DMS53 (cell line): Measurements from ENCODE around the gene TCEAL4.

Experiments
- DNase-seq: peaks from one replicate; lab custom pipeline; 2025; lab: John Stamatoyannopoulos, UW

The TCEAL4 gene

DNA sequence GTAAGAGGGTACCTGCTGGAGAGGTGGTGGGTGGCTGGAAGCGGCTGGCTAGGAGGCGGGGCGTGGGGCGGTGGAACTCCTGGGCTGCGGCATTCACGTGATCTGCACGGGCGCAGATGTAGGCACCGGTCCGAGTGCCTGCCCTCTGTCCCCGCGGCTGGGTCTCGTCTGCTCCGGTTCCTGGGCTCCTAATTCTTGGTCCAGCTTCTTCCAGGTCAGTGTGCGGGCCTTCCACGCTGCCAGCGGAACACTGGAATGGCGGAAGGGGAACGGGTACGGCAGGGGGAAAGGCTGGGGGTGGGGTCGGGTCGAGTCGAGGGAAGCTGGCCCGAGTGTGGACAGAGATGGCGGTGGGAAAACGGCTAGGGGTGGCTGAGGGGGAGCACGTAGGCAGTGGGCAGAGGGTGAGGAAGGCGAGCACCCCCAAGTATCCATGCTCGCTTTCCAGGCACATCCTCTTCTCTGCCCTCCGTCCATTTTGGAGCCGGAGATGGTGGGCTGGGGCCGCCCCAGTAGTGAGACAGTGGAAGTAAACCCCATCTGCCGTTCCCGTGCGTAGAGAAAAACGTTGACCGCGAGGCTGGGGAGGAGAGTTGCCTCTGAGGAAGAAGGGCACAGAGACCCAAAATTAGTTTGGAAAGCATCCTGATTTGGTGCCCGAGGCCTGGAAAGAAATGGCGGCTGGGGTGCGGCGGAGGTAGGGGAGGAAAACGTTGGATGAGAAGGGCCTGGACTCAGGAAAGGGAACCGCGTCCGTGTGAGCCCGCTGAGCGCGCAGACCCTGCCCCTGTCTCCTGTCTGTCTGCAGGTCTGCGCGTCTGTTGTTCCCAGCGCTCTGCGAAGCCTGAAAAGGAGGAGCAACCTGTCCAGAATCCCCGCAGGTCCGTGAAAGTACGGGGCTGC is at the start of gene TCEAL4:
TCEAL4 (plus strand) TSS at position 105 of the 903 bp plus-strand sequence. CDS start 1,161 bp downstream, outside the sequence.
- DNase-seq, result peak; percentile 74

DNA sequence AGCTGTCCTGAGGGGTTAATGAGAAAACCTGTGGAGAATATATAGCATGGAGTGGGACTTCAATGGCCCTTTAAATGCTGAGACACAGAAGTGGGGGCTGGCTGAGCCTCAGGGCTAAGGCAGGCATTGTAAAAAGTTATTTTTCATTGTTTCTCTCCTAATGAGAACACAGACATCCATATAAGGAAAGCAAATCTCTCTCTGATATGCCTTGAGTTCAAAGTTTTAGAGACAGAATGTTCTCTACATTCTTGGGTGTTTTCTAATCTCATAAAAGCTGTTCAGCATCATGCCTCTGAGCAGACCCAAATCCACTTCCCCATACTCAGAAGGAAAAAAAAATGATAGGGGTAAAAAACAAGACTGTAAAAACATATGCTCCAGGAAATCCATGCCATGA is 49.2 kb upstream of the TCEAL4 start:
- DNase-seq, result no peak

DNA sequence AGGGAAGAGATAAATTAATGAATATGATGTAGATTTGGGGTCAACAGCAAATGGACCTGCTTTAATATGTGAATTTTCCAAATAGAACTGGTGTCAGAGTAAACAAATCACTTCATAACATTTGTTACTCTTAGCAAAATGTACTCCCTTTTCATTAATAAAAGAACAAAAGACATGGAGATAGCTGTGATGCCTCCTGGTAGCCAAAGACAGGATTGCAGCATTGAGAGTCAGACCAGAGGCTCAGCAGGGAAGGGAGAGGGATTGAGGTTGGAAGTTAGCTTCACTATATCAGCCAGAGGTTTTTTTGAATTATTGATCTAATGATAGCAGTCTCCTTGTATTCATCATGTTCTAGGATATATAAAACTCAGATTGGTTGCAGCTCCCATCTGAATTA is 48.6 kb upstream of the TCEAL4 start:
- DNase-seq, result no peak

DNA sequence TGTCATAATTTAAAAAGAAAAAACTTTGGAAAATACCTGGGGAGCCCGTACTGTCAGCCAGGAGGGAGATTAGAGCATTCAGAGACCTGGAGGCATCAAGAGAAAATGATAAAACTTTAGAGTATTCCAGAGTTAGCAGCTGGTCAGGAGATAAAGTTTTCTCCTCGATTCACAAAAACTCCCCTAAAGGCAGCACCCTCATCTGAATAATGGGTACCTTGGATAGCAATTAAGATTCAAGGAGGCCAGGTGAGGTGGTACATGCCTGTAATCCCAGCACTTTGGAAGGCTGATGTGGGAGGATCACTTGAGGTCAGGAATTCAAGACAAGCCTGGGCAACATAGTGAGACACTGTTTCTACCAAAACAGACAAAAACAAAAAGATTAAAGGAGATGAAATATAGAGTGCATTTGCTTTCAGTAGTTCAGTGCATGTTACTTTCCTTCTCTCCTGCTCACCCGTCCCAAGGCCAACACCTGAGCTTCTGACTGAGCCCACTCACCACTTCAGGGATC is 47.4 kb upstream of the TCEAL4 start:
- no peak for DNase-seq

DNA sequence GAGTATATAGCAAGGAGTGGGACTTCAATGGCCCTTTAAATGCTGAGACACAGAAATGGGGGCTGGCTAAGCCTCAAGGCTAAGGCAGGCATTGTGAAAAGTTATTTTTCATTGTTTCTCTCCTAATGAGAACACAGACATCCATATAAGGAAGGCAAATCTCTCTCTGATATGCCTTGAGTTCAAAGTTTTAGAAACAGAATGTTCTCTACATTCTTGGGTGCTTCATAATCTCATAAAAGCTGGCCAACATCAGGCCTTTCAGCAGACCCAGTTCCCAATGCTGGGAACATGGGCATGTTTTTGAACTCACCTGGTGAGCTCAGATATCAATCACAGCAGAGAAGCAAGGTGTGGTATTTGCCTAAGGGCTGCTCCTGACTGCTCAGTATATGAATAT is 46.6 kb upstream of the TCEAL4 start:
- DNase-seq, result no peak

DNA sequence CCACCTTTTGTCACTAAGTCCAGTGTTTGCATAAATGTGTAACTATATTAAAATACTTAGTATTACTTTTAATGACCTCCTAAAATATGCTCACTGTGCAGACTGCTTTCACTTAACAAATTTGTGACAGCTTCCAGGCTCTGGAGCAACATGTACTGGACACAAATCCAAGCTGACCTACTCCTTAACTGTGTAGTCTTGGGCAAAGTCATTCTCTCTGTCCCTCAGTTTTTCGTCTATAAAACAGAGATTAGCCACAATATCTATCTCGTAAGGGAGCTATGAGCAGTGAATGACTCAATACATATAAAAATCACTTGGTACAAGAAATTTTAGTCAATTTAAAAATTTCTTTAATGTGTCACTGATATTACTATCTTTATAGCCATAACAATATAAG is 45.6 kb upstream of the TCEAL4 start:
- no peak for DNase-seq

DNA sequence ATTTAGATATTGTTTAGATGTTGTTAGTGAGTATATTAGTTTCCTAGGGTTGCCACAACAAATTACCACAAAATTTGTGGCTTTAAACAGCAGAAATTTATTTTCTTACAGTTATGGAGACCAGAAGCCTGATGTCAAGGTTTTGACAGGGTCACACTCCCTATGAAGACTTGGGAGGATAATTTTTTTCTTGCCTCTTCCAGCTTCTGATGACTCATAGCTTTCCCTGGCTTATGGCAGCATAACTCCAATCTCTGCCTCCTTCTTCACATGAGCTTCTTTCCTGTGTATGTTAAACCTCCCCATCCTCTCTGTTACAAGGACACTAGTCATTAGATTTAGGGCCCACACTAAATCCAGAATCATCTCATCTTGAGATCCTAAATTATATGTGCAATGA is 45.2 kb upstream of the TCEAL4 start:
- DNase-seq, result no peak

DNA sequence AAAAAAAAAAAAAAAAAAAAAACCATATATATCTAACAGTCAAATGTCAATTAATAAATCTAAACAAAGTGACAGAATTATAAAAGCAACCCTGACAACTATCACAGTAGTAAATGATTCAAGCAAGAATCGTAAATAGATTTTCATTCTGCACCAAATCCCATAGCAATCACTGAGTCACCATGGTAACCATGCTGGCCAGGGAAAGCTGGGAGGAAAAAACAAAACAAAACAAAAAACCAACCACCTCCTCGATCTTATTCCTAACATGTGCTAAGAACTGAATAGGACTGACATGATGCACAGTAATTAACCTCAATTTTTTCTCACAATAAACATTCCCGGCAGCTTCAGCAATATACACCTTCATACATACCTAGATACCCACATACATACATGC is 35.4 kb upstream of the TCEAL4 start:
- peak; percentile 17 for DNase-seq

DNA sequence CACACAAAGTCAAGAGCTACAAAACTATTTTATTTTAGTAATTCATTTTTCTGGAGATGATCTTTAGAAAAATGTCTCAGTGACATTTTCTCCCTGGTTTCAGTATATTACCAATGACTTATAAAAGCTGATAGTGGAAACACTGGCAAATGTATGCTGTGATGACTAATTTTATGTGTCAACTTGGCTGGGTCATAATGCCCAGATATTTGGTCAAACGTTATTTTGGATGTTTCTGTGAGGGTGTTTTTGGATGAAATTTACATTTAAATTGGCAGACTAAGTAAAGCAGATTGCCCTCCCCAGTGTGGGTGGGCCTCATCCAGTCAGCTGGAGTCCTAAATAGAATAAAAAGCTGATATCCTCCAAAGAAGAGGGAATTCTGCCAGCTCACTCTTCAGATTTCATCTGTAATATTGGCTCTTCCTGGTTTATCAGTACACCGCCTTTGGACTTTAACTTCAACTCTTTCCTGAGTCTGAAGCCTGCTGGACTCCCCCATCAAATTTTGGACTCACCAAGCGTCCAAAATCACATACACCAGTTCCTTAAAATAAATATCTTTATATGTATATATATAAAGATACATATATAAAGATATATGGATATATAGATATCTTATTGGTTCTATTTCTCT is 34.8 kb upstream of the TCEAL4 start:
- no peak for DNase-seq

DNA sequence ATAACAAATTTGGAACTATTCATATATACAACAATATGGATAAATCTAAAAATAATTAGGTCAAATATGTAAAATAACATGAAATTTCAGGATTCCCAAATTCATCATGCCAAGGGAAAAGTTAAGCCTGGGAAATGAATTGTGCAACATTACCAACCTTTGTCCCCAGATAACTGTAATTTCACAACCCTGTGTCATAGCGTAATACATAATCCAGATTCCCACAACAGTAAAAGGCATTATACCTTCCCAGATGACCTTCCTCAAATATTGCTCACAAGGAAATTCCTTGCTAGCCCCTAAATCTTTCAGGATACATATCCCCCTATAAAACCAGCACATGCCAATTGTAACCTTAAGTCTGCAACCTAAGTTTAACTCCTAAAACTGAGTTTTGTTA is 33.1 kb upstream of the TCEAL4 start:
- DNase-seq, result no peak

DNA sequence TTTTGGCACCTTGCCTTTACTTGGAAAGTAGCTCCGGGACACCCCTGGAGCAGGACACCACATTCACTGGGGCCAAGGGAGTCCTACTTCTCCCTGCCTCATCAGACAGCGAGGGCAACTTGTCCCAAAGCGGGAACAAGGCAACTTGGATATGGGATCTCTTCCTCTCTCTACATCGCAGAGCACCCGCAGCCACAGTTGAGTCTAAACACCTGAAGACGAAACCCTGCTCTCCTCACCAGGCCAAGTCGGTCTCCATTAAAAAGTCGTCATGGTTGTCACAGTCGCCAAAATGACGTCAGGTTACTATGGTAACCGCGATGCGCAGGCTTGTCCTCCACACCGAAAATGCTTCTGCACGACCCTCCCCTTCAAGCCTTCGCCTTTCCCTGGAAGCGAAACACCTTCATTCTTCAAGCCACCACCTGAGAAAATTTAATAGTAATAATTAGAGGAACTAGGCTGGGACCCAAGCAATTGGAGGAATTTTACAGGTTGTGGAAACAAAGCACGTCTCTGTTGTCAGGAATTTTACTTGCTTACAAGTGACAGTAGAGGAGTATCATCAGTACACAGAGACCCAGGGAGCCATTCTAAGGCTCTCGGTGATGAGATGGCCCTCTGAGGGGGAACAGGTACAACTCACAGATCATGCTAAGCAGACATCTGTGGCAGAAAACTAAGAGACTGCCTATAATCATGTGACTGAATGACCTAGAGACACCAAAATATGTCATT is 30.5 kb upstream of the TCEAL4 start:
- no peak for DNase-seq

DNA sequence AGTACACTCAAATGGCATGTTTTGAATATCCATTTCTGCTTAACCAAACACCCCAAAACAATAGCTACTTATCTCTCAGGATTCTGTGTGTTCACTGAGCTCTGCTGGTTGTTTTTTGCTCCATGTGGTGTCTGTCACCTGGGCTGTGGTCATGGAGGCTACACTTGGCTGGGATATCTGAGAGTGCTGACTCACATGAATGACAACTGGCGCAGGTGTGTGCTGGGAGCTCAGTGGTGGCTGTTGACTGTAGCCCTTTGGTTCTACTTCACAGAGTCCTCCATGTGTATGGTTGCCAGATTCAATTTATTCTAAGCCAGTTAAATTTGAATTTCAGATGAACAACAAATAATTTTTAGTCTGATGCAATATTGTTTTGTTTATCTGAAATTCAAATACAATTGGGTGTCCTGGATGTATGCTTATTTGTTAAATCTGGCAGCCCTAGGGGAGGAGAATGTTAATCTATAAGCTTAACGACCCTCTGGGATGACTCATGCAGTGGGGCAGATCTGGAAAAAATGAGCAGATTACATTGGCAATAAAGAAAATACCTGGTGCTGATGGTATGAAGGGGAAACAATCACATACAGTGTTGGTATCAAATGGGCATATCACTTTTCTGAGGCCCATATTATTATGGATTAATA is 28.2 kb upstream of the TCEAL4 start:
- DNase-seq, result peak; percentile 93

DNA sequence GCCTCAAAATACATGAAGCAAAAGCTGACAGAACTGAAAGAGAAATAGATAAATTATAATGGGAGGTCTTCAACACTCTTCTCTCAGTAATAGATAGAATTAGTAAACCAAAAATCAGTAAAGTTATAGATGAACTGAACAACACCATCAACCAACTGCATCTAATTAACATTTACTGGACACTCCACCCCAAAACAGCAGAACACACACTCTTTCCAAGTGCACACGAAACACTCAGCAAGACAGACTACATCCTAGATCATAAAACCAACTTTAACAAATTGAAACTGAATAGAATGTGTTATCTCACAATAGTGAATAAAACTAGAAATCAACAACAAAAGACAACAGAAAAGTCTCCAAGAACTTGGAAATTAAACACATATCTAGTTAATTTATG is 25.1 kb upstream of the TCEAL4 start:
- no peak for DNase-seq

DNA sequence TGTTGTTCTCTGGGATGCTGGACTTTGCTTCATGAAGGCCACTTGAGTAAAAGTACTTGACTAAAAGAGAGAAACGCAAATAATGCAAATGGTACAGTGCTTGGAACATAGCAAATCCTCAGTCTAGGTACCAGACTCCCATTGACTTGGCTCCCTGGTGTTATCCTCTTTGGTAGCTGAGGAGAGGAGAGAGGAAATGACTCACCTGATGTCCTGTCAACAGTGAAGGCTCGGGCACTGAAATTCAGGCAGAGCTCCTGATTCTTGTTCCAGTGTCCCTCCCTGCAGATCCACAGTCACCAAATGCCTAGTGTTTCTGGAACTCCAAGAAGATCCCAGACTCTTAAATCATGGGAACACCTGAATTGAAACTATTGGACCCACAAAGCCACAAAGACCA is 22.5 kb upstream of the TCEAL4 start:
- DNase-seq, result peak; percentile 71

DNA sequence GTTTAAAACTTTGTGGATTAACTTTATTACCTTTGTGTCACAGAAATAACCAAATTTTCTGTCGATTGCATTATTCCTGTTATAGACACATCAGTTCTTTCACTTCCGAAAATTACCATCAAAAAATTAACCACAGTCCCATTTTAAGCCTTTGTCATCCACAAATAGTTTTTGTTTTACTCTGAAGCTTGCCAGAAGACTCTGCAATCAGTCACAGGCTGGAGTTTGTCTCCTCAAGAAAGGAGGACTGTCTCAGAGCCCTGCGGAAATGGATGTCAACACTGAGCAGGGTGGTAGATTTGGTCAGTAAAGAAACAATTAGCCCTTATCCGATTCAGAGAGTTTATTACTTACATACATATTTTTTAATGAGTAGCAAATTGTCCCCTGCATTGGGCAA is 20.1 kb upstream of the TCEAL4 start:
- no peak for DNase-seq

DNA sequence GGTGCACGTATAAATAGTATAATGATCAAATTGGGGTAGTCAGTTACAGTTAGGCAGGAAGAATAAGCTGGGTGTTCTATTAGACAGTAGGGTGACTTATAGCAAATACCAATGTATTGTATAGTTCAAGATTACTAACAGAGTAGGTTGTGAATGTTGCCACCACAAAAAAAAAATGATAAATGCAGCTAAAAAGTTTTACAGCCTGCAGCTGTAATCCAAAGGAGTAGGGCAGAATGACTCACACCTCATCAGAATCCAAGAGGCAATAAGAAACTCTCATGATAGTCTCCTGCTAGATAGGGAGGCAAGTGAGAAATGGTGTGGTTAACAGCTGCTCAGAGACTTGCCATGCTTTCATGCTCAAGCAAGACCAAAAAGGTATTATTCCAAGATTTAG is 19.6 kb upstream of the TCEAL4 start:
- no peak for DNase-seq

DNA sequence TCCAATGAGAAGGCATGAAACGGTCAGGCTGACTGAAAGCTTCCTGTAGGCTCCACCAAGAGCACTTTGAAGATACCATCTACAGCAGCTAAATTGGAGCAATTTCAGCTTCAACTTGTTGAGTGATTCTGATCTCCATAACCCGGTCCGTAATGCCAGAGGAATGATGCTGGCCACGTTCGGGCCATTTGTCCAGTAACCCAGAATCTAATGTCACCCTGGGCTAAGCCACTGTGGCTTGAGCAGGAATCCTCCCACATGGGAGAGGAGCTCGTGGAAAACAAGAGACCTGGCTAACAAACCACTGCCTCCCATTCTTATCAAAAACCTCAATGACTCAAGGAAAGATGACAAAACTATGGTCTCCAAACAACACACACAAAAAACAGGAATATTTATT is 14.2 kb upstream of the TCEAL4 start:
- DNase-seq, result no peak

DNA sequence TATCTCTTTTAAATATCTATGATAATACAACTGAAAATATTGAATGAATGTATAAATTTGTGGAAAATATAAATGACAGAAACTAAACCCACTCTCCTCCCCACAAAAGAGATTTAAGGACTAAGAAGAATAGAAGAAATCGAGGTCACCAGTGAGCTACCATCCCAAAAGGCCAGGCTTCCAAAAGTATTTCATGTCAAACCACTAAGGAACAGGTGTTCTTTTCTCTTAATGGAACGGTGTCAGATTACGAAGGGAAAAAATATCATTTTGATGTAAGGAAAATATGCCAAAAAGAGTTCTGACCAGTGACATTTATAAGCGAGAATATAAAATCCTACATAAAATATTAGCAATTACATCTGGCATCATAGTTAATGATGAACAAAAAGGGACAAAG is 13.6 kb upstream of the TCEAL4 start:
- no peak for DNase-seq

DNA sequence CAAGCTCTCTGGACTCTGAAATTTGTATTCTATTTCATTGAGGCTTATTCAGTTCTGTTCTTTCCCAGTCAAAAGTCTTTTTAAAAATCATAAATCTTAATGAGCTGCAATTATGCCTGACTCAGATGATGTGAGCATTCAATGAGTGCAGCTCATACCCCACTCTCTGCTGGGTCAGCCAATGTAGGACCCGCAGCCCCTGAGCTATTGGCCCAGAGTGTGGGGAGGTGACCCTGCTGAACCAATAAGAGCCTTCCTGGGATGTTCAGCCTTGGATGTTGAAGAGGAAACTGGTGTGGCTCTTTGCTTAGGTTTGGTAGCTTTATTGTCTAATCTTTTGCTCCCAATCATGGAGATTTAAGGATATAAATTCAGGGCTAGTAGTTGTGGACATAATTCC is 12.1 kb upstream of the TCEAL4 start:
- no peak for DNase-seq

DNA sequence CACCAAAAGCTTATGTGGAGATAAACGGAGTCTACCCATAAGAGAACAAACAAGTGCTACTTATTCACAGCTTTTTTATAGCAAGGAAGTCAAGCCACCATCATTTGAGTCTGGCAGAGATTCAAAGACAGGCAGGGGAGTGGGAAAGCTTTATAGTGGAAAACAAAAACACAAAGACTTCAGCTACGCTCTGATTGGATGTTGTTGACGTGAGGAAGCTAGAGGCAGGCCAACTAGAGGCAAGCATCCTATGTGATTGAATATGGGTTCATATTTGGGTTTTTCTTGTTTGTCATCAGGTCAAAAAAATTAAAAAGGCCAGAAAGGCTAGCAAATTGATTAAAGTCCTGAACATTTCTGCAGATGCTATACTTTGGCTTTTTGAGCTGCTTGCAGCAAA is 719 bp upstream of the TCEAL4 start:
- peak; percentile 19 for DNase-seq

DNA sequence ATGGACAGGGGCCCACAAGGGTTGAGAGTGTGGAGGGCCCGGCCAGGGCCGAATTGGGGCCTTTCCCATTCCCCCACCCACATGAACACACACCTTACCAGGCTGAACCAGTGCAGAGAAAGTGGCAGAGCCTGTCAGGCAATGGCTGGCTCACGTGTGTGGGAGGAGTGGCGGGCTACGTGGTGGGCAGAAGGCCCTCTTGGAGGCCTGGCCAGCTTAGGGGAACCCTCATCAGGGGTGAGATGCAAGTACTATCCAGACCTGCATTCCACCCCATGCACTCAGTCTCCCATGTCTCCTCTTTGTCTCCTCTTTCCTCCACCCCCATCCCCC is 965 bp downstream of the TCEAL4 start:
- no peak for DNase-seq

DNA sequence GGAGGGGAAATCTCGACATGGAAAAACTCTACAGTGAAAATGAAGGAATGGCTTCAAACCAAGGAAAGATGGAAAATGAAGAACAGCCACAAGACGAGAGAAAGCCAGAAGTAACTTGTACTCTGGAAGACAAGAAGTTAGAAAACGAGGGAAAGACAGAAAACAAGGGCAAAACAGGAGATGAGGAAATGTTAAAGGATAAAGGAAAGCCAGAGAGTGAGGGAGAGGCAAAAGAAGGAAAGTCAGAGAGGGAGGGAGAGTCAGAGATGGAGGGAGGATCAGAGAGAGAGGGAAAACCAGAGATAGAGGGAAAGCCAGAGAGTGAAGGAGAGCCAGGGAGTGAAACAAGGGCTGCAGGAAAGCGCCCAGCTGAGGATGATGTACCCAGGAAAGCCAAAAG is 1.3 kb downstream of the TCEAL4 start:
- no peak for DNase-seq
